ENCODE measurements around the gene MXRA8. TPM values are rescaled to one million over a fixed set of nuclear protein-coding genes. Genes with fewer than 3 reads are reported as not detected.

The MXRA8 gene
- total and polyA plus RNA-seq, 9 of the 15 experiments (the other 6 are each of a cell fraction or from before 2014, with no cell fraction given), result 0.66 to 11.3 (median 6.3) TPM

- TF ChIP-seq NKRF (IDR thresholded peaks at IDR 0.05; ENCODE audit: borderline replicate concordance) (no peak), ZBTB12 (CRISPR knock-in tag; IDR thresholded peaks at IDR 0.05) (no peak), USF1 (CRISPR knock-in tag; IDR thresholded peaks at IDR 0.05) (no peak), ZNF197 (CRISPR knock-in tag; IDR thresholded peaks at IDR 0.05; ENCODE audit: low read depth) (no peak), ZNF445 (CRISPR knock-in tag; IDR thresholded peaks at IDR 0.05; ENCODE audit: low read depth) (no peak), ETS1 (conservative IDR thresholded peaks at IDR 0.05; ENCODE audit: control insufficient read depth, low read depth, low read length) (no peak), RFX7 (CRISPR knock-in tag; IDR thresholded peaks at IDR 0.05) (no peak), TBL1XR1 (IDR thresholded peaks at IDR 0.05; ENCODE audit: low read length in 2 of 2) (no peak), ZNF707 (CRISPR knock-in tag; conservative IDR thresholded peaks at IDR 0.05) (no peak), EP300 (IDR thresholded peaks at IDR 0.05; ENCODE audit: low read length) (peak; percentile 29; the same call in 1 of the 2 replicates), RBM39 (optimal IDR thresholded peaks at IDR 0.05; ENCODE audit: low read depth, low read length) (no peak), ARID1B (IDR thresholded peaks at IDR 0.05) (peak; percentile 72), FOS (IDR thresholded peaks at IDR 0.05; ENCODE audit: extremely low read depth, insufficient read length) (peak; percentile 57), NCOA1 (IDR thresholded peaks at IDR 0.05; ENCODE audit: low read depth) (no peak), SREBF2 (CRISPR knock-in tag; IDR thresholded peaks at IDR 0.05) (no peak), CEBPZ (IDR thresholded peaks at IDR 0.05; ENCODE audit: borderline replicate concordance, low read depth, low read length) (no peak)
Observed at GRCh38 chr1:1318131-1318652, 40.2 kb downstream of the MXRA8 start (continued).
